ENCODE results near the gene TMA7B. TPM values are rescaled to one million over a fixed set of nuclear protein-coding genes. Genes with fewer than 3 reads are reported as not detected.
A peak's percentile ranks its signal among the peaks of the same experiment; 100 is the strongest.

Gene TMA7B
- total RNA-seq: 1.7 TPM

GRCh38 chr22:39959640-39960447 lies at the start of gene TMA7B:
Gene TMA7B, plus strand, starts transcription at chr22:39960397. Its CDS starts 3,978 bp downstream, at chr22:39964375.
- intact Hi-C loops (cut with DNase I): no loop called here
- Histone ChIP-seq H3K27me3 (no peaks in the 10 kb centered on the region), H3K9me3 (no peaks in the 10 kb centered on the region), H3K36me3 (no peaks in the 10 kb centered on the region), H3K27ac (no peak within 1 kb of the TSS), H3K4me3 (no peak within 1 kb of the TSS), H3K4me1 (no peaks in the 10 kb centered on the region)
- TF ChIP-seq POLR2AphosphoS5 (IDR thresholded peaks at IDR 0.05; ENCODE audit: insufficient read depth in 1 of 2, low read depth in 1 of 2) (no peak), CTCF (IDR thresholded peaks at IDR 0.05) (peak in 1 of 3 experiments; percentile 18)
- no peak for DNase-seq (ENCODE audit: extremely low spot score in 2 of 2)

DNA sequence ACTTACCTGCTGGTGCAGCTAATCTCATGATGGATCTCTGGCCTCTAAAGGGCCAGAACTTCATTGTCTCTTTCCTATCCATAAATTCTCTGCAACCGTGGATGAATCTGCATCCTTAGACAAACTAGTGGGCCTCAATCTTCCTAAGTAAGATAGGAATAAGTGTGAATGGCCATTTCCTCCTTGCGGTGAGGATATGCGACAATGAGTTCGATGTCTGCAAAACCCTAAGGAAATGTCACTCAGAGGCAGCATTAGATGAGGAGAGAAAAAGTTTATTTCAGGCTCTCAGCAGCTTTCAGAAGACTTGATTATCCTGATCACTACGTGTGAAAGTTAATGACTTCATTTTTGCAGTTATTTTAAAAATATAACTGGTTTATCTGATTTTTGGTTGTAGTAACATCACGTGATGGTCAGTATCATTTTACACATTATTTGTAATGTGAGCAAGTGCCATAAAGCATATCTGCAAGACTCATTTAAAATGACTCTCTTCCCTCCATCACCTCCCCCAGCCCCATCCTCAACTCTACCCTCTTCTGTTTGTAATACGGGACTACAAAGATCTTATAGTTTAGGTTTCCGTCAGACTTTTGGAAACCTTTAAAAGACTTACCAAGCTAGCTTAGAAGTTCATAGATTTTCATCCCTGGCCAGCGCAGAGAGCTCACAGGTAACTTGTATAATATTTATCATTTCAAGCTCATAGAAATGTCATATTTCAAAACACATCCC lies 49.2 kb upstream of the TMA7B start:
- Histone ChIP-seq H3K27me3 (no peaks in the 10 kb centered on the region), H3K9me3 (no peaks in the 10 kb centered on the region), H3K27ac (no peak overlapping the region), H3K4me3 (no peak overlapping the region), H3K36me3 (no peaks in the 10 kb centered on the region), H3K4me1 (no peaks in the 10 kb centered on the region)
- TF ChIP-seq CTCF (IDR thresholded peaks at IDR 0.05) (no peak), POLR2A (IDR thresholded peaks at IDR 0.05) (no peak), POLR2AphosphoS5 (IDR thresholded peaks at IDR 0.05; ENCODE audit: insufficient read depth in 1 of 2, low read depth in 1 of 2) (no peak)
- no peak for DNase-seq (ENCODE audit: extremely low spot score in 2 of 2)
- intact Hi-C loops (cut with DNase I): no loop called here

DNA sequence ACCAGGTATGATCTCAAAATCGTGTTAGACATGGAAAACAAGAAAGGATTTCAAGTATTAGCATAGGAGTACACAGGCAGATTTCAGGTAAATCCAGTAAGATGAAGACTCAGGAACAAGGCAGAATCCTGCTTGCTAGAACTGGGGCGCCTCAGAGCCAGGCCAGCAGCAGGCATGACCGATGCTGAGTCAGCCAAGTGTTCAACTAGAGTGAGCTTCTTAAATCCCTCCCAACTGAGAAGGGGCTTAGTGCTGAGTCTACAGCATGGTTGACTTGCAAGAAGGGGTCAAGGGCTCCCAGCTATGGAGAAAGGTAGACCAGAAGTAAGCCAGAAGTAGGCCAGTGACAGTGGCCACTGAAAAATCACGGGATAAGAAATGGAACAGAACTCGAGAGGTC lies 46.9 kb upstream of the TMA7B start:
- H3K4me3 ChIP-seq: no peak overlapping the region
- no peaks in the 10 kb centered on the region for H3K27me3 ChIP-seq
- H3K9me3 ChIP-seq: no peaks in the 10 kb centered on the region
- no peaks in the 10 kb centered on the region for H3K36me3 ChIP-seq
- TF ChIP-seq POLR2A (IDR thresholded peaks at IDR 0.05): no peak
- no peak for TF ChIP-seq CTCF (IDR thresholded peaks at IDR 0.05)
- TF ChIP-seq POLR2AphosphoS5 (IDR thresholded peaks at IDR 0.05; ENCODE audit: insufficient read depth in 1 of 2, low read depth in 1 of 2): no peak
- intact Hi-C loops (cut with DNase I): no loop called here
- no peaks in the 10 kb centered on the region for H3K4me1 ChIP-seq
- no peak overlapping the region for H3K27ac ChIP-seq
- no peak for DNase-seq (ENCODE audit: extremely low spot score in 2 of 2)

GRCh38 chr22:39913886-39914285 lies 46.3 kb upstream of the TMA7B start:
- DNase-seq (ENCODE audit: extremely low spot score in 2 of 2): no peak
- H3K27me3 ChIP-seq: no peaks in the 10 kb centered on the region
- H3K36me3 ChIP-seq: no peaks in the 10 kb centered on the region
- no peak overlapping the region for H3K4me3 ChIP-seq
- H3K4me1 ChIP-seq: no peaks in the 10 kb centered on the region
- H3K9me3 ChIP-seq: no peaks in the 10 kb centered on the region
- TF ChIP-seq POLR2AphosphoS5 (IDR thresholded peaks at IDR 0.05; ENCODE audit: insufficient read depth in 1 of 2, low read depth in 1 of 2): no peak
- TF ChIP-seq POLR2A (IDR thresholded peaks at IDR 0.05): no peak
- no peak for TF ChIP-seq CTCF (IDR thresholded peaks at IDR 0.05)
- intact Hi-C loops (cut with DNase I): no loop called here
- H3K27ac ChIP-seq: no peak overlapping the region

- intact Hi-C loops (cut with DNase I): no loop called here
- Histone ChIP-seq H3K4me1 (no peaks in the 10 kb centered on the region), H3K27ac (no peak overlapping the region), H3K36me3 (no peaks in the 10 kb centered on the region), H3K27me3 (no peaks in the 10 kb centered on the region), H3K4me3 (no peak overlapping the region), H3K9me3 (no peaks in the 10 kb centered on the region)
- no peak for TF ChIP-seq CTCF (IDR thresholded peaks at IDR 0.05)
- DNase-seq (ENCODE audit: extremely low spot score in 2 of 2): no peak
Measured at GRCh38 chr22:39914584-39914983, 45.6 kb upstream of the TMA7B start.
